NCI-H1930 (cell line): Measurements from ENCODE around the gene CYBA.

Source experiments
- DNase-seq, 2 experiments: peaks; one replicate each; lab custom pipeline; 2025; lab: John Stamatoyannopoulos, UW

The CYBA gene

DNA sequence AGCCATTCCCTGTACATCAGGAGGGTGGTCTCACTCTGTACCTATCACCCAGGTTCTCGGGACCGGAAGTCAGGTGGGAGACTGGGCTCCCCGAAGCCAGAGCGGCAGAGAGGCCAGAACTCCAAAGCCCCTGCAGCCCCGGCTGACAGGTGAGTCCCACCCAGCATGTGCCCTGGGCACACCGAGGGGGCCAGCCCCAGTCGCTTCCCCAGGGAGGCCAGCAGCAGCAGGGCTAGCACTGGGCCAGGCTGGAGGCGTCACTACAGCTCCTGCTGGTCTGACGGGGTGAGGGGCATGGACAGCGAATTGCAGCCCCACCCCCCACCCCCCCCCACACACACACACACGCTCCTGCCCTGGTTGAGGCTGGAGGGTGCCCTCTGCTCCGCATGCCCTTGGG lies 20.4 kb downstream of the CYBA start:
- DNase-seq, result no peak

DNA sequence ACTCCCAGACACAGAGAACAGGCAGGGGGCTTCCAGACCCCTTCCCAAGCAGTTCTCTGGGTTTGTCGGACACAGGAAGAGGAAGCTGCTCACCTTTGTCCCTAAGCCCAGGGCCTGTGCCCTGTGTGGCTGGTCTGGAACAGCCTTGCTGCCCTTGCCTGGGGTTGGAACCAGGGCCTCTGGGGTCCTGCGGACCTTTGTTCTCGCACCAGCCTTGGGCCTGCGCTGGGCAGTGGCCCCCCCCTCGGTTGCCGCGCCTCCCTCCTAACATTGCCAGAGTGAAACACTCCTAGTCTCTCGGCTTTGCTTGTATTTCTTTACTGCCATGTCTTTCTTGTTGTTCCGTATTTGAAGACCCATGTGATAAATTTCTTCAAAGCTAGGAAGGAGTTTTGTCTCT lies 21.0 kb downstream of the CYBA start:
- no peak for DNase-seq

DNA sequence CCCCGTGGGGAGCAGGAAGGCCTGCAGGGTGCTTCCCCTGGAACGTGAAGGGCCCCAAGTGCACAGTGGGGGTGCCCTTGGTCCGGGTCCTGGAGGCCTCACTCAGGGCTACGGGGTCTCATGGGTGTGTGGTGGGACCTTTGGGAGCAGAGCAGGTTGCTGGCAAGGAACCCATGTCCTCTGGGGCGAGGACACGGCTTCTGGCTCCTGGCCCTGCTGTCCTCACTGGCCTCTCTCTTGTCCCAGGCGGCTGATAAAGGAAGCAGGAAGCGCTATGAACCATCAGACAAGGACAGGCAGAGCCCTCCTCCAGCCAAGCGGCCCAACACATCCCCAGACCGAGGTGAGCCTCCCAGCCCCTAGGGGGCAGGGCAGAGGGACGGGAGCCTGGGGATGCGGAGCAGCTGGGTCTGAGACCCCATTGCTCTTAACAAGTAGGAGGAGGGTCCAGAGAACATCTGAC lies 22.3 kb downstream of the CYBA start:
- peak in 1 of 2 experiments; percentile 6 for DNase-seq

DNA sequence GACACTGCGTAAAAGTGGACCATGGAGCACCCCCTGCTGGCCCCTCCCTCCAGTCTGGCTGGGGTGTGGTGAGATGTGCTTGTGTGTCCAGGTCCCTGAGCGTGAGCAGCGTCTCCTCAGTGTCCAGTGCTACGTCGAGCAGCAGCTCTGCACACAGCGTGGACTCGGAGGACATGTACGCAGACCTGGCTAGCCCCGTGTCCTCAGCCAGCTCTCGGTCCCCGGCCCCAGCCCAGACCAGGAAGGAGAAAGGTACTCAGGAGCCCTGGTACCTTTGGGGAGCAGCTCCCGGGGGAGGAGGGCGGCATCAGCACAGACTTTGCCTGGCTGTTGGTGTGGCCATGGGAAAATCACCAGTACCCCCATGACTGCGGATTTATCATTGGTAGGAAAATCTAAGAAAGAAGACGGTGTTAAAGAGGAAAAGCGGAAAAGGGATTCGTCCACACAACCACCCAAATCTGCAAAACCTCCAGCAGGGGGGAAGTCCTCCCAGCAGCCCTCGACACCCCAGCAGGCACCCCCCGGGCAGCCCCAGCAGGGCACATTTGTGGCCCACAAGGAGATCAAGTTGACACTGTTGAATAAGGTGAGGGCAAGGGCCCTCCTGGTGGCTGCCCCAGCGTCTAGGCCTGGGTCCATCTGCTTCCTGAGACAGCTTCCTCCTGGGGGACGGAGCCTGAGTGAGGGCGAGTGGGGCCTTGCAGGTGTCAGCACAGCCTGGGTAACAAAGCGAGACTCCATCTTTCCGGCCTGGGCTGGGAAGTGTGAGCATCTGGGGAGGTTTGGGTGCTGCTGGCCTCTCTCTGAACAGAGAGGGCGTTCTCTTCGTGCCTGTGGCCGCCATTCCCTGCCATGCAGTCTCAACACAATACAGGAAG lies 23.1 kb downstream of the CYBA start:
- DNase-seq, result no peak

DNA sequence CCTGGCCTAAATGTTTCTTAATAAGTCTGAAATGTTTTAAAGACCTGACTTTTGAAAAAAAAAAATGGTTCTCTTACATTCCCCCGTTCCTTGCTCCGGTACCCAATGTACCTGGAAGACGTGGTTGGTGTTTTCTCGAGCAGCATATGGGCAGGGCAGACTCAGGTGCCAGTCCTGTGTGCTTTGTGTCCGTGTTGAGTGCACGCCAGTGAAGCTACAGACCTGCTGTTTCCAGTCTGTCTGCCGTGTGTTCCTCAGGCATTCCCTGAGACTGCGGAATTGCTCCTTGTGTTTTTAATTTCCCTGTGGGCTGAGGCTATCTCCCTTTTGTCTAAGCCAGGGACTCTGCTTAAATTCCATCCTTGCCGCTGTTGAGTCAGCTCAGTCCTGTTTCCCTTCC lies 24.2 kb downstream of the CYBA start:
- DNase-seq, result no peak

DNA sequence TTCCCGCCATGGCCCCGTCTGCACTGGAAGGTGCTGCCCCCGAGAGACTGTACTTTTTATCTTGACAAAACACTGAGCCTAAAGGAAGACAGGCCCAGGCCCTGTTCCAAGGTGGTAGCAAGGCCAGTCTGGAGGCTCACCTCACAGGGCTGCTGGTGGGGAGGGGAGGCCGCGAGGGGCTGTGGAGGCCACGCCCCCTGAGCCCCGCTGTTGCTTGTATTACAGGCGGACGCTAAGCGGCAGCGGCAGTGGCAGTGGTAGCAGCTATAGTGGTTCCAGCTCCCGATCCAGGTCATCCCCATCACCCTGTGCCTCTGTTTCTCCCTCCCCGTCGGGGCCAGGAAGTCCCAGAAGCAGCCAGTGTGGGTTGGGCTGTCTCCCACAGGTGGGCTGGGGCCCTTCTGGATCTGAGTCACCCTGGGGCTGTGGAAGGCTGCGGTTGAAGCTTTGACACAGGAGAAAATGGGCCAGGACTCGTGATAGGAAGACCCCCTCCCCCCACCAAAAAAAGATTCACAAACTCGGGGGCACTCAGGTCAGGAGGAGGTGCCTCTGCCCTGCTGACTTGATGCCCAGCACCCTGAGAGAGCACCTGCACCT lies 25.8 kb downstream of the CYBA start:
- DNase-seq, result no peak

DNA sequence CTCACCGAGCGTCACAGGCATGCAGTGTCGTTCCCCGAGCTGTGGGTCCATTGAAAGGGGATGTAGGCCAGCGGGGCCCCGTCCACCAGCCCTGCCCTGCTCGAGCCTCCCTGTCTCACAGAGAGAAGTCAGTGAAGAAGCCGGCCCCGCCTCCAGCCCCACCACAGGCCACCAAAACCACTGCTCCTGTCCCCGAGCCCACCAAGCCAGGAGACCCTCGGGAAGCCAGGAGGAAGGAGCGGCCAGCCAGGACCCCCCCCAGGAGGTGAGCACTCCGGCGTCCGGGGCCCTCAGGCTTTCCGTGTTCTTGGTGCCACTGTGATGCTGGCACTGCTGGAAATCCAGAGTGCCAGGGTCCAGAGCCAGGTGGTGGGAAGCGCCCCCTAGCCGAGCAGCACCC lies 26.4 kb downstream of the CYBA start:
- DNase-seq, result no peak

DNA sequence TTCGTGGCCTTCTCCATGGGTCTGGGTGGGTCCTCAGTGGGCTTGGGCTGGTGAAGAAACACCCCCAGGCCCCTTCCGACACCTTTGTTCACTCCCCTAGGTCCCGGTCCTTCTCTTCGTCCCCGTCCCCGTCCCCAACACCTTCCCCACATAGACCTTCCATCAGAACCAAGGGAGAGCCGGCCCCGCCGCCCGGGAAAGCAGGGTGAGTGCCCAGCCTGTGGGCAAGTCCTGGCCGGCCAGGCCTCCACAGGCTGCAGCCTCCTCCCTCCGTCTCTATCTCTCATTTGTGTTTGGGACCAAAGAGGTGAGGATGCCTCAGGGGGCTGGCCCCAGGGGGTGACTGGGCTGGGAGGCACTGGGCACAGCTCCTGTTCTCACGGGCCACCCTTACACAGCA lies 27.0 kb downstream of the CYBA start:
- no peak for DNase-seq

DNA sequence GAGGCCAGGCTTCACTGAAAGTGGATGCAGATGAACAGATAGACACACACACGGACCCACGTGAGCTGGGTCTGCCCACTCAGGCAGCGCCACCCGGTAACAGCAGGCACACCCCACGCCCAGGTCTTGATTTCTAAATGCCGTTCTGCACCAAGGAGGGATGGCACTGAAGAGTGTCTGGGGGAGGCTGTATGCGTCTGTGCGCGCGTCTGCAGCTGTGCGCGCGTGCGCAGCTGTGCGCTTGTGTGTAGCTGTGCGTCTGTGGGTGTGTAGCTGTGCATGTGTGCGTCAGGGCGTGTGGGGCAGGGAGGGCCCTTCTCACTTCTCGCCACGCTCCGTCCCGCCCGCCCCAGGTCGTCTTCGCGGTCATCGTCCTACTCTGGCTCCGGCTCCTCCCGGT lies 28.0 kb downstream of the CYBA start:
- DNase-seq, result no peak

DNA sequence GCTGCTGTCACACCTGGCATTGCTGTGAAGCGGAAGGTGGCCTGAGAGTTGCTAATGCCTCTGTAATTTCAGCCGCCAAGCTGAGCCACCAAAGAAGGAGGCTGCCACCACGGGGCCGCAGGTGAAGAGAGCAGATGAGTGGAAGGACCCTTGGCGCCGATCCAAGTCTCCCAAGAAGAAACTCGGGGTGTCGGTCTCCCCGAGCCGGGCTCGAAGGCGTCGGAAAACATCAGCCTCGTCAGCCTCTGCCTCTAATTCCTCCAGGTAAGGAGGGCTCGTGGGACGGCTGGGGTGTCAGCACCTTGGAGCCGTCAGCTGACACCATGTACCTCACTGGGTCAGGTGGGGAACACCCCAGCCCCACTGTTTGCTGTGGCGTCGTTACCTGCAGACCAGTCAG lies 28.7 kb downstream of the CYBA start:
- DNase-seq, result no peak

DNA sequence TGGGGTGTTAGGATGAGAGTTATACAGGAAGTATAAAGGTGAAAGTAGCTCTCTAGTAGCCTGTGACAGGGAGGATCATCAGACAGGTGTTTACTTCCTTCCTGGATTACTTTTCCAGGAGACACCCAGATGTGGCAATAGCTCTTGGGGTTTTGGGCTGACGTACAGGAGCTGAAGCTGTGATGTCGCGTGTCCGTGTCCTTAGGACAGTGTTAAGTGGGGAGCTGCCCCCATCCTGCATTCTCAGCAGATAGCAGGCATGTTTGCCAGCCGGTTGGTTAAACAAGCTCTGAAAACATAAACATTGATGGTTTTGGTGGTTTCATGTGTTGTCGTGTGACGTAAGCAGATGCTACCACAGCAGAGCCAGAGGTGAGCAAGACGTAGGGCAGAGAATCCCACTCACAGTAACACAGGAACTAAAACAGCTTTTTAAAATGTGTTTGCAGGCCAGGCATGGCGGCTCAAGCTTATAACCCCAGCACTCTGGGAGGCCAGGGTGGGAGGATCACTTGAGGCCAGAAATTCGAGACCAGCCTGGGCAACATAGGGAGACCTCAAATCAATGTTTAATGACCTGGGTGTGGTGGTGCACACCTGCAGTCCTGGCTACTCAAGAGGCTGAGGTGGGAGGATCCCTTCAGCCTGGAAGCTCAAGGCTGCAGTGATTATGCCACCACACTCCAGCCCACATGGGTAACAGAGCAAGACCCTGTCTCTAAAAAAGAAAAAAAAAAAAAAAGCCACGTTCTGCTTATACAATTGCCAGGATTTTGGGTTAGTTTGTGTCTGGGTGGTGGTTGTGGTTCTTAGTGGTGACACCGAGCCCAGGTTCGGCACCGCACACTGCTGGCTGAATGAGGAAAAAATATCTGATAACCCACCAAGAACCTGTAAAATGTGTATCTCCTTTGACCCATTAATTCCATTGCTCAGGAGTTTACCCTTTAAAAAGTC lies 30.7 kb downstream of the CYBA start:
- DNase-seq, result no peak

DNA sequence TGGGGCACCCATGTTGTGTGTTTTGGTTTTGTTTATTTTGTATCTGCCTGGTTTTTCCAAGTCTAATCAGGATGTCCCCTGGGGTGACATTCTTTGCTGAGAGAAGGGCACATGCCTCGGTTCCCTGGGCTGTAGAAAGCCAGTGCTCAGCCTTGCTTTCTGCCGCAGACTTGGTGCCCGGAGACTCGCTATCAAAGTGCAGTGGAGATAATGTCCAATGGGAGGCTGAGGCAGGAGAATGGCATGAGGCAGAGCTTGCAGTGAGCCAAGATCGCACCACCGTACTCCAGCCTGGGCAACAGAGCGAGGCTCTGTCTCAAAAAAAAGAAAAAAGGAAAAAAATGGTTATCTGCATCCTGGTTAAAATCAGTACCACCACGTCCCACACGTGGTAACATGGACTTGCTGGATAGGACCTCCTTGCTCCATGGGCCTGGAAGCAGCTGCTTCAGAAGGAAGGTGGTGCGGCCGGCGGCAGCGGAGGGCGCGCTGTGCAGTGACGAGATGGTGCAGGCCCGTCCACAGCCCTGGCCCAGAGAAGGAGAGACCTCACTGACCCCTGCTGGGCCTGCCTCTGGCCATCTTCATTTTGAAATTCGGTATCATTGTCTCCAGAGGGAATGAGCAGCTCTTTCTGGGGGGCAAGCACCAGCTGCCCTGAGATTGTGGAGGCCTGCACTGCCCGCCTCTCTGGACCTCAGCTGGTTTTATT lies 31.7 kb downstream of the CYBA start:
- DNase-seq, result no peak

DNA sequence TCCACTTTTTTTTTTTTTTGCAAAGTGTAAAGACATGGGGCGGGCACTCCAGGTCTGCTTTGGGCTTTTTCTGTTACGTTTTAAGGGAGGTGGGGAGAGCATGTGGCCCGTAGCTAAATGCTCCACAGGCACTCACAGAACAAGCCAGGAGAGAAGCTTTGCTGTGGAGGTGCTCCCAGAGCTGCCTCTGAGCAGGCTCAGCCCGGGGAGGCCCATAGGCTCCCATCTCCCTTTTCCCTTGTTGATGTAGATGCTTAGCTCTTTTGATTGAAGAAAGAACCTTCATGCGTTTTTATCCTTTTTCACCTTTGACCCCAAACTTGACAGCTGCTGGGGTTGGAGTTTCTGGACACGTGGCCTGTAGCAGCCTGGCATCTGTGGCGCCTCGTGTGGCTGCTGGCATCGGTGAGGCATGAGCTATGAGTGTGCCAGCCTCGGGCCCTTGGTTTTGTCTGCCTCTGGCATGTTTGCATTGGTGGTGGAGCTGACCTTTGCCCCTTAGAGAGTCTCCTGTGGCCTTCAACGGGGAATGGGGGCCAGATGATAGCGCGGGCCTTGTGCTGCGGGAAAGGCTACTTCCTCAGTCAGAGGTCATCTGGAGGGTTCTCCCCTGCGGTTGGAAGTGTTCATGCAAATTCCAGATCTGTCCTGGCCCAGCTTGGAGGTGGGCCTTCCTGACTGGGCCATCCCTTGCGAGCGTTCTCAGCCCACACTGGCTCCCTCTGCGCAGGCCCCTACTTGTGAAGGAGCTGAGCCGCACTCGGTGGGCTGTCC lies 32.5 kb downstream of the CYBA start:
- no peak for DNase-seq

DNA sequence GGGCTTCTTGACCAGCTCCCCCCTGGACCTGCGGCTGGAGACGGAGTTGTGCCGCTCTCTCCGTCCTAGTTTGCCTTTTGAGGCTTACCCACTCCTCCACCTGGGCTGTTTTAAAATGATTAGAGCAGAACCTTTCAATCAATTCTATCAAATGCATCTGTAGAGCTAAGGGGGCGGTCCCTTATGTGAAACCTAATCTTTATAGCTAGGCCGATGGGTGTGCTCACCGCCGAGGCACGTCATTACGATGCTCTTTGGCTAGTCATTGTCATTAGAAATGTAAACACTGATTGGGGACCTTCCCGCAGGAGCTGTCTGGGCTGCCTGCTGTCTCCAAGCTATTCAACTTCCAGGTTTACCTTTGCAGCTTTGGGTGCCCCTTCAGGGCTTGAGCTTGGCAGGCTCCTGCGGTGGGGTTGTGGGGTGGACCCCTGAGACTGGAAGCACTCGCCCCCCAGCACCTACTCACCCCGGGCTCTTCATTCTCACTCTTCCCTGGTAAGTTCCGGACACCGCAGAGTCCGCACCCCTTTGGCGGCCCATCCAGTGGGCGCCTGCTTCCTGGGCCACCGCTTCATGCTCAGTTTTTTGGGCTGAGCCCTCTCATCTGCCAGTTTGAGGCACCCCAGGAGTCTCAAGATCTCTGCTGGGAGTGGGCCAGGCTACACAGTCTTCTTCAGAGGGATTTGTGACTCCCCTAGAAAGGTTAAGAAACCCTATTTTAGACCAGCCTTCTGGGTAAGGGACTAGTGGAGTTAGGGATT lies 33.4 kb downstream of the CYBA start:
- no peak for DNase-seq

DNA sequence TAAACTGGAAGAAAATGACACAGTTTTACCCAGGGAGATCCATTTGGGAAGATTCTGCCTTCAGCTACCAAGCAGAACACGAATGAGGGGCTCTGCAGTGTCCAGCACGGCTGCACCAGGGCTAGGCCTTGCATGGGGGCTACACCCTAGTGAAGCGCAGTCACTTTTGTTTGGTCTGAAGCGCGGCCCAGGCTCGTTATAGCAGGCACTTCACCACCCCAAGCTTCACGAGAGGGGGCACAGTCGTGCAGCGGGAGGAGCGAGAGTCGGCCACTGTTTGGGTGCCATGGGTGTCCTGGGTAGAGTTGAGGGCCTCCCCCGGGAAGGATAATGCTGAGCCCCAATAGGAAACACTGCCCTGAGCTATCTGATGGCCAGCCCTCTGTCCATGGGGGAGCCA lies 34.1 kb downstream of the CYBA start:
- DNase-seq, result no peak

DNA sequence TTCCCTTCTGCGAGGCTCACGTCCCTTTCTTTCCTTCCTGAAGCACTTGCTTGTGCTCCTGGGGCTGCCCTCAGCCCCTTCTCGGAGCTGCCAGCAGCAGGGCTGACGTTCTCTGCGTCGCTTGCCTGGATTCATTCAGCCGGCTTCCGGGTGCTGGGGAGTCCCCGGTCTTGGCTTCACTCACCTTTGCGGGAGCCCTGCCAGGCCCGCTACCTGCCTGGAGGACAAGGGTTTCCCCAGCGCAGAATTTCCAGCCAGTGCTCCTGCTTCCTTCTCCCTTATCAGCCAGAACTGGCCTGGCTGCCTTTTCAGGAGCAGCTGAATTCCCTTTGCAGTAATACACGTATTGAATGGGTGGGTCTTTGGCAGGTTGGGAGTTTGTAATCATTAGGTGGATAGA lies 34.5 kb downstream of the CYBA start:
- no peak for DNase-seq

DNA sequence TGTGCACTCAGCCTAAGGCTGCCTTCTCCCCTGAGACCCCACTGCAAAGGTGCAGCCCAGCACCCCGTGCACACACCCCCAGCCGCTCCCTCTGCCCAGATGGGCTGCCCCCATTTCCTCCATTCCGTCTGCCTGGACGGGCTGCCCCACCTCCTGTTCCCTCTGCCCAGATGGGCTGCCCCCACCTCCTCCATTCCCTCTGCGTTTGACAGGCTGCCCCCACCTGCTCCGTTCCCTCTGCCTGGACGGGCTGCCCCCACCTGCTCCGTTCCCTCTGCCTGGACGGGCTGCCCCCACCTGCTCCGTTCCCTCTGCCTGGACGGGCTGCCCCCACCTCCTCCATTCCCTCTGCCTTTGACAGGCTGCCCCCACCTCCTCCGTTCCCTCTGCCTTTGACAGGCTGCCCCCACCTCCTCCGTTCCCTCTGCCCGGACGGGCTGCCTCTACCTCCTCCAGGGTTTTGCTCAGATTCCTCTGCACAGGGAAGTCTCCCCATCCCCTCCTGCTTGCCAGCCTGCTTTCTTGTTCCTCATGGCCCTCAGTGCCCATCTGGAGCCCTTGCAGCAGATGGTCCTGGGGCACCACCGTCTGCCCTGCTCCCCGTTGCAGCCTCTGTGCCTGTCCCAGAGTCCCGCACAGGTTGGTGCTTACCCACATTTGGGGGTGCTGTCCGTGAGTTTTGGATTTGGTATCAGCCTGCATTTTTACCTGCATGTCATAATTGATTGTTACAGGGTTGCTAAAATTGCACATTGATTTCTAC lies 35.9 kb downstream of the CYBA start:
- DNase-seq, result no peak

DNA sequence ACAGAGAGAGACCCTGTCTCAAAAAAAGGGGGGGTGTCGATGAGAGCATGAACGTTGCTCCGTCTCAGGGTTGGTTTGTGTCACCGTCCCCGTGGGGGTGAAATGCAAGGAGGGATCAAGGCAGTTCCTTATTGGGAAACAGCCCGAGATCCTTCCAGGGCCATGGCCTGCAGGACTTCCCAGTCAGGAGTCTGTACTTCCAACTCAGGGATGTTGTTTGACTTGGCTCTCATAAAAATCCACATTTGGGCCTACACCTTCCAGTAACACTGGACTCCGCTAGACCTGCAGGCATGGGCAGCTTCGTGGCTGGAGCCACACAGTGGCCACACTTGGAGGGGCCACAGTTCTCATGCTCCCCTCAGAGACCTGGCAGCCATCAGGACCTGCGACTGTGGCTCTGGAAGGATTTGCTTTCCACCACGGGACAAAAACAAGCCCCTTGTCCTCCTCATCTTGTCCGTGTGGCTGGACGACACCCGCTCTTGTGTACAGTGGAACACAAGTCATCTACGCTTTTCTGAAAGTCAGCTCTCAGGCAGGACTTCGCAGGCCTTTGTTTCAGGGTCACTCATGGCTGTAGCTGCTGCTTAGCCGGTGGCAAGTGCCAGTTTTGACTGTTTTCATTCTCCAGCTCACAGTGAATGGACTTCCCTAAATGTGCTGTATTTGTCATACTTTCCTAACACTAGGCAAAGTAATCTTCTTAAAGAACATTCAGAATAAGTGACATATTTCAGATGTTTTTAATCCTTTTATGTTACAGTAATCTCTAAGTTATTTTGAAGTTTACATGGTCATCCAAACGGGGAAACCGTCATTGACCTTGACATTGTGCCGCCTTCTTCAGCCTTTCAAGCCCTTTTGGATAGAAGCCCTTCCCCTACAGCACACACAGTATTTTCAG lies 36.7 kb downstream of the CYBA start:
- no peak for DNase-seq
